Neuron (in vitro differentiated cells): ENCODE data around the gene ZNF76.
"Not testable (repeated sequence)": the region's sequence is repeated elsewhere in the genome, so short reads cannot be mapped to it uniquely, and the experiment has no call there.

Source experiments
- H2AFZ ChIP-seq: one replicate; pipeline ENCODE4 v1.6.1; 2013; ENCODE audit warnings: low read depth, mild to moderate bottlenecking, inconsistent platforms, low read length, moderate library complexity
- H3K27me3 ChIP-seq: one replicate; pipeline ENCODE4 v1.6.1; 2013; ENCODE audit warnings: low read length; ENCODE audit not compliant: insufficient read depth
- H3K36me3 ChIP-seq: one replicate; pipeline ENCODE4 v1.6.1; 2013; ENCODE audit warnings: low read length; ENCODE audit not compliant: insufficient read depth
- H3K4me1 ChIP-seq: one replicate; pipeline ENCODE4 v1.6.1; 2013; ENCODE audit warnings: low read length; ENCODE audit not compliant: insufficient read depth
- H3K4me3 ChIP-seq: 2 replicates; pipeline ENCODE4 v1.5.1; 2013; ENCODE audit warnings: mild to moderate bottlenecking, low read length, moderate library complexity
- H3K9me3 ChIP-seq: one replicate; pipeline ENCODE4 v1.6.1; 2013; ENCODE audit warnings: low read length

Gene ZNF76

GRCh38 chr6:35302604-35303241 lies 43.2 kb downstream of the ZNF76 start:
- Histone ChIP-seq H2AFZ (no peak overlapping the region), H3K4me3 (no peak overlapping the region), H3K9me3 (no peaks in the 10 kb centered on the region), H3K4me1 (no peaks in the 10 kb centered on the region), H3K27me3 (no peaks in the 10 kb centered on the region), H3K36me3 (no peaks in the 10 kb centered on the region)

DNA sequence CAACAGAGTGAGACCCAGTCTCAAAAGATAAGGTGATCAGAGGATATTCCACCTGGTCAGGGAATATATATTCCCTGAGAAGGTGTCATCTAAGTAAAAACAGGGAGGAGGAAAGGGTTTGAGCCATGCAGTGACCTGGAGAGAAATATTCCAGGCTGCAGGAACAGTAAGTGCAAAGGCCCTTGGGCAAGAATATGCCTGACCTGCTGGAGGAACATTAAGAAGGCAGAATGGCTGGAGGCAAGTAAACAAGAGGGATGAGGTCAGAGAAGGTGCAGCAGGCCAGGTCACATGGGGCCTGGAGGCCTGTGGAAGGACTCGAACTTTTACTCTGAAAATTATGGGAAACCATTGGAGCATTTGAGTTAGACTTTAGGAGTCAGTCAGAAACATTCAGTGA lies 44.8 kb downstream of the ZNF76 start:
- Histone ChIP-seq H3K4me3 (no peak overlapping the region), H3K36me3 (no peaks in the 10 kb centered on the region), H2AFZ (no peak overlapping the region), H3K4me1 (no peaks in the 10 kb centered on the region), H3K9me3 (no peaks in the 10 kb centered on the region), H3K27me3 (no peaks in the 10 kb centered on the region)

- H3K36me3 ChIP-seq = no peaks in the 10 kb centered on the region
- H2AFZ ChIP-seq = no peak overlapping the region
- H3K4me1 ChIP-seq = no peaks in the 10 kb centered on the region
- H3K27me3 ChIP-seq = no peaks in the 10 kb centered on the region
- no peak overlapping the region for H3K4me3 ChIP-seq
- no peaks in the 10 kb centered on the region for H3K9me3 ChIP-seq
Measured at GRCh38 chr6:35305117-35305516, 45.6 kb downstream of the ZNF76 start.

DNA sequence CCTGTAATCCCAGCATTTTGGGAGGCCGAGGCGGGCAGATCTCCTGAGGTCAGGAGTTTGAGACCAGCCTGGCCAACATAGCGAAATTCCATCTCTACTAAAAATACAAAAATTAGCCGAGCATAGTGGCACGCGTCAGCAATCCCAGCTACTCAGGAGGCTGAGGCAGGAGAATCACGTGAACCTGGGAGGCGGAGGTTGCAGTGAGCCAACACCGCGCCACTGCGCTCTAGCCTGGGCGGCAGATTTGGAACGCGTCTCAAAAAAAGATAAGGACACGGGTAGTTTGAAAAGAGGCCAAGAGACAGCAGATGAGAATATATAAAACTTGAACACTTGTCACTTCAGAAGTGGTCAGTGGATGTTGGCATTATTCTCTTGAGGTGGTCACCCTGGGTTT lies 47.6 kb downstream of the ZNF76 start:
- H3K4me1 ChIP-seq, H3K9me3 ChIP-seq, H3K4me3 ChIP-seq, H2AFZ ChIP-seq, H3K36me3 ChIP-seq, H3K27me3 ChIP-seq: not testable (repeated sequence)

DNA sequence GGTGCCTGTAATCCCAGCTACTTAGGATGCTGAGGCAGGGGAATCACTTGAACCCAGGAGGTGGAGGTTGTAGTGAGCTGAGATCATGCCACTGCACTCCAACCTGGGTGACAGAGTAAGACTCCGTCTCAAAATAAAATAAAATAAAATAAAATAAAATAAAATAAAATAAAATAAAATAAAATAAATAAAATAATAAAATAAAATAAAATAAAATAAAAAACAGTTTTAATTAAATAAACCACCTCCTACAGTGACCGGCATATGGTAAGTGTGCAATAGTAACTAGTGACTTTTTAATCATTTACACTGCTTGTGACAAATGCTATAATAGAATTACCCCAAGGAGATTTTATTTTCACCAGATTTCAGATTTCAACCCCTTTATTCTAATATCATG lies 49.0 kb downstream of the ZNF76 start:
- not testable (repeated sequence) for H3K4me1 ChIP-seq, H2AFZ ChIP-seq, H3K4me3 ChIP-seq, H3K27me3 ChIP-seq, H3K36me3 ChIP-seq, H3K9me3 ChIP-seq

- Histone ChIP-seq H2AFZ (no peak overlapping the region), H3K4me3 (no peak overlapping the region), H3K36me3 (no peaks in the 10 kb centered on the region), H3K27me3 (peaks cover 9% of the 10 kb centered on the region), H3K4me1 (no peaks in the 10 kb centered on the region), H3K9me3 (no peaks in the 10 kb centered on the region)
Measured at GRCh38 chr6:35309611-35310264, 50.2 kb downstream of the ZNF76 start.

DNA sequence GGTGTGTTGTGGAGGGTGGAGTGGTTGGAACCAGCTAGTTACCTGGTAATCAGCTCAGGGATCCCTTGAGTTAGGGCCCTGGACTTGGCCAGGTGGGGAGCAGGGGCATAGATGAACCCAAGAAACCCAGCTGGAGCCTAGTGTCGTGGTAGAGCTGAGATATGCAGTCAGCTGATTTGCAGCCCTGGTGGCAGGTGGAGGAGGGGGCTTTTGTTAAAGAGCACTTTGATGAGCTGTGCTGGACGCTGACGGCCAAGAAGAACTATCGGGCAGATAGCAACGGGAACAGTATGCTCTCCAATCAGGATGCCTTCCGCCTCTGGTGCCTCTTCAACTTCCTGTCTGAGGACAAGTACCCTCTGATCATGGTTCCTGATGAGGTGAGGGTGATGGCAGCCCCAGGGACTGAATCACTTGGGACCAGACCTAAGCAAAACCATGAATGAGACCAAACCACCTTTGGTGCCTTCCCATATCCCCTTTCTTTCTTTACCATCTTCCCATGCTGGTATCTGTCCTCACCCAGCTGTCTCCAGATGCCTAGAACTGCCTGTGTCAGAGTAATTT lies 50.8 kb downstream of the ZNF76 start:
- no peak overlapping the region for H3K4me3 ChIP-seq
- no peak overlapping the region for H2AFZ ChIP-seq
- no peaks in the 10 kb centered on the region for H3K36me3 ChIP-seq
- H3K9me3 ChIP-seq = no peaks in the 10 kb centered on the region
- H3K27me3 ChIP-seq = peaks cover 9% of the 10 kb centered on the region
- no peaks in the 10 kb centered on the region for H3K4me1 ChIP-seq

GRCh38 chr6:35311390-35312075 lies 52.0 kb downstream of the ZNF76 start:
- Histone ChIP-seq H3K27me3 (peaks cover 9% of the 10 kb centered on the region), H3K36me3 (no peaks in the 10 kb centered on the region), H3K9me3 (no peaks in the 10 kb centered on the region), H3K4me3 (no peak overlapping the region), H2AFZ (no peak overlapping the region), H3K4me1 (no peaks in the 10 kb centered on the region)

DNA sequence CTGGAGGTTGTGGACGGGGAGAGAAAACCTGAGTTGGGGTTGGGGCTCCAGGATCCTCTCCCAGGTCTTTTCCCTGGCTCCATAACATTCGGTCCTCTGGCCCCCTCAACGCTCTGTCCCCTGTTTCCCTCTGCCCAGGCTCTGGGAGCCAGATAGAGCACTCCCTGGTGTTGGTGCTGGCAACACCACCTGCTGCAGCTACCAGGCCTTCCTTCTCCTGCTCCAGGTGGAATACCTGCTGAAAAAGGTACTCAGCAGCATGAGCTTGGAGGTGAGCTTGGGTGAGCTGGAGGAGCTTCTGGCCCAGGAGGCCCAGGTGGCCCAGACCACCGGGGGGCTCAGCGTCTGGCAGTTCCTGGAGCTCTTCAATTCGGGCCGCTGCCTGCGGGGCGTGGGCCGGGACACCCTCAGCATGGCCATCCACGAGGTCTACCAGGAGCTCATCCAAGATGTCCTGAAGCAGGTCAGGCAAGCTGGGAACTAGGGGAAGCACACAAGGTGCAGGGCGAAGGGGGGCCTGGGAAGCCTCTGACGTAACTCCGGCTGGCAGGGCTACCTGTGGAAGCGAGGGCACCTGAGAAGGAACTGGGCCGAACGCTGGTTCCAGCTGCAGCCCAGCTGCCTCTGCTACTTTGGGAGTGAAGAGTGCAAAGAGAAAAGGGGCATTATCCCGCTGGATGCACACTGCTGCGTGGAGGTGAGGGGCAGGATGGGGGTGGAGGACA lies 52.7 kb downstream of the ZNF76 start:
- no peak overlapping the region for H2AFZ ChIP-seq
- H3K4me1 ChIP-seq = peaks cover under 1% of the 10 kb centered on the region
- H3K36me3 ChIP-seq = no peaks in the 10 kb centered on the region
- no peak overlapping the region for H3K4me3 ChIP-seq
- H3K9me3 ChIP-seq = no peaks in the 10 kb centered on the region
- H3K27me3 ChIP-seq = peaks cover 9% of the 10 kb centered on the region

GRCh38 chr6:35312807-35313206 lies 53.3 kb downstream of the ZNF76 start:
- Histone ChIP-seq H3K27me3 (peaks cover 9% of the 10 kb centered on the region), H3K9me3 (no peaks in the 10 kb centered on the region), H3K4me1 (peaks cover 6% of the 10 kb centered on the region), H2AFZ (no peak overlapping the region), H3K36me3 (no peaks in the 10 kb centered on the region), H3K4me3 (no peak overlapping the region)

GRCh38 chr6:35317483-35318195 lies 58.1 kb downstream of the ZNF76 start:
- H3K9me3 ChIP-seq = no peaks in the 10 kb centered on the region
- no peaks in the 10 kb centered on the region for H3K36me3 ChIP-seq
- H2AFZ ChIP-seq = peak overlapping the region; percentile 81
- H3K4me3 ChIP-seq = peak overlapping the region; percentile 69
- H3K4me1 ChIP-seq = peaks cover 8% of the 10 kb centered on the region
- no peaks in the 10 kb centered on the region for H3K27me3 ChIP-seq

DNA sequence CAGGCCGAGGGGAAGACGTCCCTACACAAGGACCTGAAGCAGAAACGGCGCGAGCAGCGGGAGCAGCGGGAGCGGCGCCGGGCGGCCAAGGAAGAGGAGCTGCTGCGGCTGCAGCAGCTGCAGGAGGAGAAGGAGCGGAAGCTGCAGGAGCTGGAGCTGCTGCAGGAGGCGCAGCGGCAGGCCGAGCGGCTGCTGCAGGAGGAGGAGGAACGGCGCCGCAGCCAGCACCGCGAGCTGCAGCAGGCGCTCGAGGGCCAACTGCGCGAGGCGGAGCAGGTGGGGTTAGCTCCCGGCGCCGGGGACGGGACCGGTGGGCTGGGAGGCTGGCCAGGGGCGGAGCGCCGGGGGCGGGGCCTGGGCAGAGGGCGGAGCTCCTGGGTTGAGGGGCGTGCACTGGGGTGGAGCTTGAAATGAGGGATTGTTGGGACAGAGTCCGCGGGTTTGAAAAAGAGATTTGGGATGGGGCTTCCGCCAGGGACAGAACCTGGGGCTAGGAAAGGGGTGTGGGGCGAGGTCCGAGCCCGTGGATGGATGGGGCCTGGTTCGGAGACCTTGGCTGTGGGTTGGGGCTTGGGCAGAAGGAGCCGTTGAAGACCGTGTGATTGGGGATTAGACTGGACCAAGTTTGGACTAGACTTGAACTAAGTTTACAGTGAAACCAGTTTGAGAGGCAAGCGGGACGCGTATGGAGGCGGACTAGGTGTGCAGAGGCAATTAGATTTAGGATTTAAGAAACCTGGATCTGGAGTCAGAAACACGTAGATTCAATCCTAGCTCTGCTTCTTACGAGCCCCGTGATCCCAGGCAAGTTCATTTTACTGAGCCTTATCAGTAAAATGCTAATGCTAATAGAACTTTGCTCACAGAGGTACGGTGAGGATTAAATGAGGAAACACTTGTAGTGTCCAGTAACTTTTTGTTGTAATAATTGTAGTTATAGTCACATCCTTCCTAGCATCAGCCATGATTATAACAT lies 58.9 kb downstream of the ZNF76 start:
- no peaks in the 10 kb centered on the region for H3K36me3 ChIP-seq
- peaks cover 8% of the 10 kb centered on the region for H3K4me1 ChIP-seq
- H3K4me3 ChIP-seq = peak overlapping the region; percentile 69
- no peaks in the 10 kb centered on the region for H3K27me3 ChIP-seq
- H2AFZ ChIP-seq = peak overlapping the region; percentile 81
- no peaks in the 10 kb centered on the region for H3K9me3 ChIP-seq
